Erythroblast (primary cell): ENCODE measurements around the gene ACER2.

Experiments
- GATA1 ChIP-seq: IDR thresholded peaks from 2 replicates; pipeline ENCODE4 v1.6.1; 2011; ENCODE audit warnings: low read depth, mild to moderate bottlenecking, control low read depth, low read length, moderate library complexity
- POLR2A ChIP-seq: IDR thresholded peaks from 2 replicates; pipeline ENCODE4 v1.6.1; 2011; ENCODE audit warnings: mild to moderate bottlenecking, low read length

DNA sequence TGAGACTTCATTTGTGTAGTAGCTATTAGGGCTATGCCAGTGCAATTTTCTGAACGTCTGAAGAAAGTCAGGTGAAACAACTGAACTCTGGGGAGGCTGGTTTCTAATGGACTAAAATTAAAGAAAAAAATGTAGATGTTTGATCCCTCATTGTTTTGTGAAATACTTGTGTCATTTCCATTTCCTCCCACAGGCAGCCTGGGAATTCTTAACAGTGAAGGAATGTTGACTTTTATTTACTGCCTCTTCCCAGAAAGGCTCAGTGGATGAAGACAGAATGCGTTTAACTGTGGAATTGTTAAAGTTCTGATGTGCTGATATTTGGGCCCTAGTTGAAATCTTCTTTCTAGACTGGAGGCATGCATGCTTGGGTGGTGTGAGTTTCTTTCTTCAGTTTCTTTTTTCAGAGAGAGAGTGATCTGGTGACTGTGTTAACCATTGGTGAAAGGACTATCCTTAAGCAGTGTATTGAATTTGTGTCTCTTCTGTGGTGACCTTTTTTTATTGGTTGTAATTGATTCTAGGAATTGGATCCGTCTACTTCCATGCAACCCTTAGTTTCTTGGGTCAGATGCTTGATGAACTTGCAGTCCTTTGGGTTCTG is 15.5 kb downstream of the ACER2 start:
- no peak for TF ChIP-seq POLR2A
- no peak for TF ChIP-seq GATA1
